Central memory CD8-positive, alpha-beta T cell (primary cell): ENCODE measurements around the gene XRN1.
"Not testable (repeated sequence)": the region's sequence is repeated elsewhere in the genome, so short reads cannot be mapped to it uniquely, and the experiment has no call there.

ENCODE experiments used
- ATAC-seq: fragments of 150-1000 bp; cut with Tn5 transposase; replicated peaks from 2 replicates; pipeline ENCODE4 v1.10.0; 2022; ENCODE audit warnings: mild to moderate bottlenecking, moderate FRiP score, moderate number of reproducible peaks; ENCODE audit not compliant: poor library complexity, severe bottlenecking; ENCODE audit errors: extremely low read depth
- DNase-seq, 2 donors: peaks; one replicate each; pipeline ENCODE4 v3.0.0; 2021; ENCODE audit warnings: low spot score in 2 of 2
- H3K27ac Mint-ChIP-seq: one replicate; pipeline ENCODE4 v1.8.0; 2022; ENCODE audit warnings: low read depth, mild to moderate bottlenecking, moderate library complexity, mixed read lengths
- H3K27me3 Mint-ChIP-seq: one replicate; pipeline ENCODE4 v1.8.0; 2022; ENCODE audit warnings: mixed read lengths
- H3K36me3 Mint-ChIP-seq: one replicate; pipeline ENCODE4 v1.8.0; 2022; ENCODE audit warnings: mild to moderate bottlenecking, moderate library complexity, mixed read lengths; ENCODE audit not compliant: insufficient read depth
- H3K4me1 Mint-ChIP-seq: one replicate; pipeline ENCODE4 v1.8.0; 2022; ENCODE audit warnings: mixed read lengths
- H3K4me3 Mint-ChIP-seq: one replicate; pipeline ENCODE4 v1.8.0; 2022; ENCODE audit warnings: mild to moderate bottlenecking, moderate library complexity, mixed read lengths
- H3K9me3 Mint-ChIP-seq: one replicate; pipeline ENCODE4 v1.8.0; 2022; ENCODE audit warnings: mixed read lengths

XRN1 gene

DNA sequence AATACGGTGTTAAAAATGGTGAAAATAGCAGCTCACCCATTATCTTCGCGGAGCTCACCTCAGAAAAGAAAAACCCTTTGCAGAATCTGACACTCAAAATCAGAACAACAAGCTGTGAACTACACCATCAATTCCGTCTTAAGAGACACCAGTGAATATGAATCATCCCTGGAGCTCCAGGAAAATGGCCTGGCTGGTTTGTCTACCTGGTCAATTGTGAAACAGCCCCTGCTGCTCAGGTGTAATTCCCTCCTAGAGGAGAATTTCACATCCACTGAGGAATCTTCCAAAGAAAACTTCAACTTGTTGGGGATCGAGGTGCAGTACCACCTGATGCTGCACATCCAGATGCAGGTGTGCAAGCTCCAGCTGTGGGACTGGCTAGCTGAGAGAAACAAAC, 3.0 kb upstream of the XRN1 start:
- ATAC-seq (no peak), DNase-seq (no peak)
- Mint-ChIP-seq H3K36me3 (peaks cover 24% of the 10 kb centered on the region), H3K4me1 (peaks cover 27% of the 10 kb centered on the region), H3K4me3 (no peak overlapping the region), H3K9me3 (no peaks in the 10 kb centered on the region), H3K27me3 (no peaks in the 10 kb centered on the region), H3K27ac (no peak overlapping the region)

DNA sequence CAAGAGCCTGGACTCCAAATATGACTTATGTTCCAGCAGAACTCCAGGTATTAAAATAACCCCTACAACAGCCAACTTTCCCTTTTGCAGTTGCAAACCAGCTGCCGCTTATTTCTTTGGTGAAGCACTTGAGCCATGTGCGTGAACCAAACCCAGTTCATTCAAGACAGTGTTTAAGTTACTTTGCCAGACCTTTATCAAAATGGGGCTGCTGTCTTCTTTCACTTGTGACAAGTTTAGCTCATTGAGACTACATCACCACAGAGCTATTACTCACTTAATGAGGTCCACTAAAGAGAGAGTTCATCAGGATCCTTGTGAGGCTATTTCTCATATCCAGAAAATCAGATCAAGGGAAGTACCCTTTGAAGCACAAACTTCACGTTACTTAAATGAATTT, 2.4 kb upstream of the XRN1 start:
- peaks cover 34% of the 10 kb centered on the region for H3K4me1 Mint-ChIP-seq
- H3K36me3 Mint-ChIP-seq = peaks cover 21% of the 10 kb centered on the region
- H3K9me3 Mint-ChIP-seq = no peaks in the 10 kb centered on the region
- DNase-seq = no peak
- no peaks in the 10 kb centered on the region for H3K27me3 Mint-ChIP-seq
- no peak overlapping the region for H3K4me3 Mint-ChIP-seq
- no peak overlapping the region for H3K27ac Mint-ChIP-seq
- no peak for ATAC-seq

DNA sequence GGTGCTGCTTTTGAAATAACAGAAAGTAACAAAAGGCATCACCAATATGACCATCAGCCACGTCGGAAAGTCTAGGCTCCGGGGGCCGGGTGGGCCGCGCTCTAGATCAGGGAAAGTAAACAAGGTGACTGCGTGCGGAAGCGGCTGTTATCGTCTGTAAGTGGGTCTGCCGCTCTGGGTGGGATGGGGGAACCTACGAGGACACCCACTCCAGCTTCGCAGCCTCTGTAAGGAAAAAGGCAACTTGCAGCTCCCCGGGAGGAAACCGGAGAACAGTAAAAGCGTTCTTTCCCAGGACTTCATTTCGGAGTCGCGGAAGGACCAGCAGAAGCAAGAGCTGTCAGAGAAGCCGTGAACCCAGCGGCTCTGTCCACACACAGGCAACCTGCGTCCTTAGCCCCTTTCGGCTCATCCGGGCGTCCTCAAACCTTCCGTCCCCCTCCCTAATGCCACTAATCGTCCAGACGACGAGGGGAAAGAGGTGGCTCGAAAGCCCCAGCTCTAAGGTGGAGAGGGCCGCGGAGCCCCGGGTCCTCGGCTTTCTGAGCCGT, 461 bp downstream of the XRN1 start:
- ATAC-seq = peak; percentile 52
- Mint-ChIP-seq H3K36me3 (peaks cover 18% of the 10 kb centered on the region), H3K4me1 (peaks cover 54% of the 10 kb centered on the region), H3K9me3 (no peaks in the 10 kb centered on the region), H3K4me3 (peak overlapping the region; percentile 99), H3K27ac (peak overlapping the region; percentile 100), H3K27me3 (no peaks in the 10 kb centered on the region)
- DNase-seq = peak; percentile 34 to 39

DNA sequence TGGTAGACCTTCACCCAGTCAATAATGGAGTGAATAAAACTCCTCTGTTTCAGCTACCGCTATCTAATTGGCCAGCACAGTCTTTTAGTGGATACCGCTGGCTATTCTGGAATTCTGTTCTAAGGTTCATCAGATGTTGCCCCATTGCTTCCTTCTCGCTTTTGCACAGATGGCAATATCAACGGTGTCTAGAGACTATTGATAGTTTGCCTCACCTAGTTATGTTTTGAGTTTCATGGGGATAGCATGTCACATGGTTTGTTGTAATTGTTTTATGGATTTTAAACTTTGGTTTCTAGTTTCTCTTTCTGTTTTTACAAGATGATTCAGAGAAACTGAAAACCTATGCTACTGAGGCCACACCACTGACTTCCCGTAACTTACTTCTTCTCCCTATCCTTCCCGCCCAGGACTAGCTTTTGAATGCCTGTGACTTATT, 2.0 kb downstream of the XRN1 start:
- peak overlapping the region; percentile 99 for H3K4me3 Mint-ChIP-seq
- H3K27me3 Mint-ChIP-seq = no peaks in the 10 kb centered on the region
- H3K27ac Mint-ChIP-seq = peak overlapping the region; percentile 100
- ATAC-seq = no peak
- peaks cover 17% of the 10 kb centered on the region for H3K36me3 Mint-ChIP-seq
- H3K4me1 Mint-ChIP-seq = peaks cover 66% of the 10 kb centered on the region
- DNase-seq = no peak
- H3K9me3 Mint-ChIP-seq = no peaks in the 10 kb centered on the region

DNA sequence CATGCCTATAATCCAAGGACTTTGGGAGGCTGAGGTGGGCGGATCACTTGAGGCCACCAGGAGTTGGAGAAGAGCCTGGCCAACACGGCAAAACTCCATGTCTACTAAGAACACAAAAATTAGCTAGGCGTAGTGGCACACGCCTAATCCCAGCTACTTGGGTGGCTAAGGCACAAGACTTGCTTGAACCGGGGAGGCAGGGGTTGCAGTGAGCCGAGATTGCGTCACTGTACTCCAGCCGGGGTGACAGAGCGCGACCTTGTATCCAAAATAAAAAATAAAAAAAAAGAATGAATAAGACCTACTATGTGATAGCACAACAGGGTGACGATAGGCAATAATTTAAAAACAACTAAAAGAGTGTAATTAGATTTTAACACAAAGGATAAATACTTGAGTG, 3.5 kb downstream of the XRN1 start:
- Mint-ChIP-seq H3K4me1 (peaks cover 79% of the 10 kb centered on the region), H3K27me3 (no peaks in the 10 kb centered on the region), H3K4me3 (no peak overlapping the region), H3K9me3 (no peaks in the 10 kb centered on the region), H3K27ac (peak overlapping the region; percentile 100), H3K36me3 (peaks cover 16% of the 10 kb centered on the region)
- ATAC-seq (no peak), DNase-seq (no peak)

DNA sequence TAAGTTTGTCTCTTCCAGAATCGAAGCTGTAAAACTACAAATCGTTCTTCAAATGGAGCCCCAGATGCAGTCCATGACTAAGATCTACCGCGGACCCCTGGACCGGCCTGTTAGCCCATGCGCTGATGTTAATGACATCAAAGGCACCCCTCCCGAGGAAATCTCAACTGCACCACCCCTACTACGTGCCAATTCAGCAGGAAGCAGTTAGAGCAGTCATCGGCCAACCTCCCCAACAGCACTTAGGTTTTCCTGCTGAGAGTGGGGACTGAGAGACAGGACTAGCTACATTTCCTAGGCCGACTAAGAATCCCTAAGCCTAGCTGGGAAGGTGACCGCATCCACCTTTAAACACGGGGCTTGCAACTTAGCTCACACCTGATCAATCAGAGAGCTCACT, 4.8 kb downstream of the XRN1 start:
- not testable (repeated sequence) for H3K27ac Mint-ChIP-seq, DNase-seq, H3K9me3 Mint-ChIP-seq, H3K27me3 Mint-ChIP-seq, ATAC-seq
- H3K4me1 Mint-ChIP-seq = peaks cover 82% of the 10 kb centered on the region
- H3K36me3 Mint-ChIP-seq = peaks cover 16% of the 10 kb centered on the region
- H3K4me3 Mint-ChIP-seq = peak overlapping the region; percentile 44

DNA sequence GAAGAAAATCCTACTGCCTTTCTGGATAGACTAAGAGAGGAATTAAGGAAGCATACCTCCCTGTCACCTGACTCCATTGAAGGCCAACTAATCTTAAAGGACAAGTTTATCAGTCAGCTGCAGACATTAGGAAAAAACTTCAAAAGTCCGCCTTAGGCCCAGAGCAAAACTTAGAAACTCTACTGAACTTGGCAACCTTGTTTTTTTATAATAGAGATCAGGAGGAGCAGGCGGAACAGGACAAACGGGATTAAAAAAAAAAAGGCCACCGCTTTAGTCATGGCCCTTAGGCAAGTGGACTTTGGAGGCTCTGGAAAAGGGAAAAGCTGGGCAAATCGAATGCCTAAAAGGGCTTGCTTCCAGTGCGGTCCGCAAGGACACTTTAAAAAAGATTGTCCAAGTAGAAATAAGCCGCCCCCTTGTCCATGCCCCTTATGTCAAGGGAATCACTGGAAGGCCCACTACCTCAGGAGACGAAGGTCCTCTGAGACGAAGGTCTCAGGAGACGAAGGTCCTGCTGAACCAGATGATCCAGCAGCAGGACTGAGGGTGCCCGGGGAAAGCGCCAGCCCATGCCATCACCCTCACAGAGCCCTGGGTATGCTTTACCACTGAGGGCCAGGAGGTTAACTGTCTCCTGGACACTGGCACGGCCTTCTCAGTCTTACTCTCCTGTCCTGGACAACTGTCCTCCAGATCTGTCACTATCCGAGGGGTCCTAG, 8.2 kb downstream of the XRN1 start:
- peak overlapping the region; percentile 33 for H3K27ac Mint-ChIP-seq
- peaks cover 17% of the 10 kb centered on the region for H3K36me3 Mint-ChIP-seq
- not testable (repeated sequence) for H3K9me3 Mint-ChIP-seq, ATAC-seq, H3K4me3 Mint-ChIP-seq, DNase-seq, H3K27me3 Mint-ChIP-seq
- H3K4me1 Mint-ChIP-seq = peaks cover 65% of the 10 kb centered on the region

DNA sequence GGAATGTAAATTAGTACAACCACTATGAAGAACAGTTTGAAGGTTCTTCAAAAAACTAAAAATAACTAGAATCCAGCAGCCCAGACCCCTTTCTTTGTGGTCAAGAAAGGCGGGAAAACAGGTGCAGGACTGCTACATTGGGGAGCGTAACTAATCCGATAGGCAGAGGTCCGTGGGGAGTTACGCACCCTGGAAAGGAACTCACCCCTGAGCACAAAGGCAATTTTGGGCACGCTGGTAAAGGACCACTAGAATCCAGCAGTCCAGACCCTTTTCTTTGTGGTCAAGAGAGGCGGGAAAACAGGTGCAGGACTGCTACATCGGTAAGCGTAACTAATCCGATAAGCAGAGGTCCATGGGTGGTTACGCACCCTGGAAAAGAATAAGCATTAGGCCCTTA, 9.7 kb downstream of the XRN1 start:
- H3K4me3 Mint-ChIP-seq, H3K9me3 Mint-ChIP-seq: not testable (repeated sequence)
- peaks cover 58% of the 10 kb centered on the region for H3K4me1 Mint-ChIP-seq

DNA sequence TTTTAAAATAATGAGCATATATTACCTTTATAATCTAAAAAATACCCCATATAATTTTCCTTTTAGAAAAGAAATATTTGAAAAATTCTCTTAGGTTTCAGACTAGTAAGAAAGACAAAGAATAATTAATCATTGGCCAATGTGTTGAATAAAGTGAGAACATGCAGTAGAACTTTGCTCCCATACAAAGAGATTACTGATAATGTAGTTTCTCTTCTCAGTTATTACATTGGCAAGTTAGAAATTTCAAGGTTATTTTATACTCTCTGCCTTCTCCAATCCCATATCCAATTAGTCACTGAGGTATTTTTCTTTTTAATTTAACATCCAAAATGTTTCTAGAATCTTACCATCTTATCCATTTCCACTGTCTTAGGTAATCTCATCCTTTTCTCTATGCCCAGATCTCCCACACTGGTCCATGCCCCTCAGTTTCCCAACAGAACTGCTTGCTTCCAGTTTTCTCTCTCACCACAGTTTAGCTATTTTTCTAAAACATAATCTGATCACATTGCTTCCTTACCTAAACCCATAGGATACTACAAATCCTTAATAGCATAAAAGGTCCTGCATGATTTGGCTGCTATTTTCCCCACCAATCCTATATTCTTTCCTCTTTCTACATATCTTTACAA, 10.8 kb downstream of the XRN1 start:
- ATAC-seq (no peak), DNase-seq (no peak)
- Mint-ChIP-seq H3K4me1 (peaks cover 52% of the 10 kb centered on the region), H3K4me3 (no peak overlapping the region), H3K36me3 (peaks cover 24% of the 10 kb centered on the region), H3K27me3 (no peaks in the 10 kb centered on the region), H3K9me3 (no peaks in the 10 kb centered on the region), H3K27ac (peak overlapping the region; percentile 47)

More for the DNA sequence above, 9.7 kb downstream of the XRN1 start:
- not testable (repeated sequence) for ATAC-seq, DNase-seq, H3K27me3 Mint-ChIP-seq
- H3K36me3 Mint-ChIP-seq = peaks cover 19% of the 10 kb centered on the region
- peak overlapping the region; percentile 47 for H3K27ac Mint-ChIP-seq

DNA sequence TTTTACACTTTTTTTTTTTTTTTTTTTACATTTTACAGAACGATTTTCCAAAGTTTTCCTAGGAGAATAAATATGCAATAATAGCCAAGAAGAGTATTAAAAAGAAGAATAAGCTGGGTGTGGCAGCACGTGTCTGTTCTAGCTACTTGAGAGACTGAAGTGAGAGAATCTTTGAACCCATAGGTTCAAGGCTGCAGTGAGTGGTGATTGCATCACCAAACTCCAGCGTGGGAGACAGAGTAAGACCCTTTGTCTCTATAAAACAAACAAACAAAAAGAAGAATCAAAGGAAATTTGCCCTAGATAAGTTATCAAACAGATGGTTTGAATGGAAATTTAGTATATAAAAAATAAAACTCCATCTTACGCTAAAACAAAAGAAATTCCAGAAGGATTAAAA, 13.3 kb downstream of the XRN1 start:
- DNase-seq (no peak), ATAC-seq (no peak)
- H3K27me3 Mint-ChIP-seq = no peaks in the 10 kb centered on the region
- peaks cover 38% of the 10 kb centered on the region for H3K36me3 Mint-ChIP-seq
- H3K4me1 Mint-ChIP-seq = peaks cover 37% of the 10 kb centered on the region
- H3K4me3 Mint-ChIP-seq = no peak overlapping the region
- H3K9me3 Mint-ChIP-seq = no peaks in the 10 kb centered on the region
- no peak overlapping the region for H3K27ac Mint-ChIP-seq

DNA sequence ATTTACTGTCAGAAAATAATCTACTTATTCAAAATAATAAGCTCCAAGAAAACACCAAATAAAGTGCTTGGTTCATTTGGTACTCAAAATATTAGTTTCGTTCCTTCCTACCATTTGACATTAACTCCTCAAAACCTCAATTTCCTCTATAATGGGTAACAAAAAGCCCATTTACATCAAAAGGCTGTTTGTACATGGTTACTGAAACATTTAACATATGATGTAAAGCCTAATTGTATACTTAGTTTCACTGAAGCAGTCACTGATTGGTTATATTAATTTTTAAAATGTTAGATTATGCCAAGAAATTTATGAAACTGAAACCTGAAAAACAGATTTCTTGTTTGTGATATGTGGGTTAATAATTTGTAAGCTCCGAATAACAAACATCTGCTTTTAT, 14.7 kb downstream of the XRN1 start:
- Mint-ChIP-seq H3K27me3 (no peaks in the 10 kb centered on the region), H3K9me3 (no peaks in the 10 kb centered on the region), H3K4me1 (peaks cover 33% of the 10 kb centered on the region), H3K4me3 (no peak overlapping the region), H3K27ac (no peak overlapping the region), H3K36me3 (peaks cover 44% of the 10 kb centered on the region)
- DNase-seq (no peak), ATAC-seq (no peak)

DNA sequence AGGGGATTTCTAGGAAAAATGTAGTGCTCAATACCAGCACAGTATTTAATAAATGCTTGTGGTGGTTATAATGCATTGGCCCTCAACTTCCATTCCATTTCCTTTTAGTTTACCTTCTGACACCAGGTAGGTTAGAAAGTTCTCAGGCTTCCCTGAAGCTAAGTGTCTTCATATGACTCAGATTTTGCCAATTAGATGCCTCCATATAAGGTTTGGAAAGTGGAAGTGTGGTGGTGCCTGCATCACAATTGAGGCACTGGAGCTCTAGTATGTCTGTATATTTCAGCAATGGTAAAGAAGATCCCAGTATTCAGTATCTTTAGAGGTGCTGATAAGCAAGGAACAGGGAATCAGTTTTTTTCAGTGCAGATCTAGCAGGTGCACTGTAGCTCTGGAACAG, 18.3 kb downstream of the XRN1 start:
- Mint-ChIP-seq H3K27me3 (no peaks in the 10 kb centered on the region), H3K27ac (peak overlapping the region; percentile 58)
- ATAC-seq = no peak

DNA sequence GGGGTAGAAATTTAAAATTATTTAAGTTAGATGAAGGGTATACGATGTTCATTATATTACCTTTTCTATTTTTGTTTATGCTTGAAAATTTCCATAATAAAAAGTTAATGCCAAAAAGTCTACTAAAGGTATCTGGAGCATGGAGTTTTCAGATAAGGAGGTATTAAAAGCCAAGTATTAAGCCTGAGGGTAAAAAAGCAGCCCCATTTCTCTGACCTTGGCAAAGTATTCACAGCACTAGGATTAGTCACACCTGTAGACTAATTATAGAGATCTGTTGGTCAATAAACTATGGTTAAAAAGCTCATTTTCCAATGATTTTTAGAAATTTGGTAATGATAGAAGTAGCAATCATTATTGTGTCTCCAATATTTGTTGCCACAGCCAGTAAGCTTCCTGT, 23.1 kb downstream of the XRN1 start:
- ATAC-seq = no peak
- Mint-ChIP-seq H3K27ac (no peak overlapping the region), H3K36me3 (peaks cover 50% of the 10 kb centered on the region), H3K4me1 (peaks cover 14% of the 10 kb centered on the region), H3K27me3 (no peaks in the 10 kb centered on the region), H3K4me3 (no peak overlapping the region), H3K9me3 (no peaks in the 10 kb centered on the region)
- DNase-seq = no peak

More for the DNA sequence above, 18.3 kb downstream of the XRN1 start:
- Mint-ChIP-seq H3K4me3 (no peak overlapping the region), H3K4me1 (peaks cover 24% of the 10 kb centered on the region), H3K36me3 (peaks cover 42% of the 10 kb centered on the region), H3K9me3 (no peaks in the 10 kb centered on the region)
- DNase-seq = no peak
